ENCODE measurements around the gene ZSCAN22. TPM values are rescaled to one million over a fixed set of nuclear protein-coding genes. Genes with fewer than 3 reads are reported as not detected.

Gene ZSCAN22
- total and polyA plus RNA-seq, 8 donors, result 0.45 to 5.2 (median 1.3) TPM; not detected in 1

- Histone ChIP-seq H3K4me3 (peak overlapping the region; percentile 23 to 50 (median 30)), H3K4me1 (peaks cover 7 to 25% (median 21%) of the 10 kb centered on the region in 4 donors), H3K27ac (no peak overlapping the region), H3K27me3 (peaks cover 0 to 70% (median 15%) of the 10 kb centered on the region in 3 donors), H3K9me3 (peaks cover 2 to 17% (median 12%) of the 10 kb centered on the region in 4 donors), H3K36me3 (peaks cover 0 to 3% (median 0%) of the 10 kb centered on the region in 4 donors)
- TF ChIP-seq CTCF (IDR thresholded peaks at IDR 0.05), result no peak
- no peak for TF ChIP-seq POLR2AphosphoS5 (IDR thresholded peaks at IDR 0.05)
- TF ChIP-seq EP300 (IDR thresholded peaks at IDR 0.05), result no peak
- TF ChIP-seq POLR2A (IDR thresholded peaks at IDR 0.05), result no peak
- peak in 1 of 2 donors; percentile 75 for DNase-seq
- WGBS, 5 donors, result 13 to 33% (median 23%) methylated on average over 14 to 94 of the region's 94 CpGs
- intact Hi-C loops (cut with DNase I; ENCODE audit: low total_unique reads), result no loop called here
Observed at GRCh38 chr19:58355908-58356765, 29.3 kb downstream of the ZSCAN22 start.

- H3K4me3 ChIP-seq, result peak overlapping the region; percentile 23 to 50 (median 30)
- H3K4me1 ChIP-seq, result peaks cover 11 to 32% (median 27%) of the 10 kb centered on the region in 4 donors
- H3K27ac ChIP-seq, result no peak overlapping the region
- H3K36me3 ChIP-seq, result peaks cover 0 to 3% (median 0%) of the 10 kb centered on the region in 4 donors
- intact Hi-C loops (cut with DNase I; ENCODE audit: low total_unique reads), result no loop called here
- peaks cover 2 to 17% (median 12%) of the 10 kb centered on the region in 4 donors for H3K9me3 ChIP-seq
- peak in 1 of 2 donors; percentile 52 for DNase-seq
- TF ChIP-seq POLR2AphosphoS5 (IDR thresholded peaks at IDR 0.05), result no peak
- TF ChIP-seq CTCF (IDR thresholded peaks at IDR 0.05), result no peak
- TF ChIP-seq POLR2A (IDR thresholded peaks at IDR 0.05), result no peak
- TF ChIP-seq EP300 (IDR thresholded peaks at IDR 0.05), result no peak
- 28 to 60% (median 50%) methylated on average over 44 to 75 of the region's 75 CpGs for WGBS, 5 donors
- peaks cover 0 to 62% (median 14%) of the 10 kb centered on the region in 3 donors for H3K27me3 ChIP-seq
Observed at GRCh38 chr19:58356766-58357480, 30.1 kb downstream of the ZSCAN22 start.

- no peak for TF ChIP-seq POLR2AphosphoS5 (IDR thresholded peaks at IDR 0.05)
- Histone ChIP-seq H3K27ac (no peak overlapping the region), H3K4me3 (peak overlapping the region in 2 of 4 donors; percentile 28 to 50), H3K27me3 (peaks cover 0 to 55% (median 14%) of the 10 kb centered on the region in 3 donors), H3K36me3 (peaks cover 0 to 3% (median 0%) of the 10 kb centered on the region in 4 donors), H3K9me3 (peaks cover 2 to 17% (median 12%) of the 10 kb centered on the region in 4 donors), H3K4me1 (peaks cover 11 to 33% (median 28%) of the 10 kb centered on the region in 4 donors)
- intact Hi-C loops (cut with DNase I; ENCODE audit: low total_unique reads), result no loop called here
- 67 to 83% (median 73%) methylated on average over 8 to 19 of the region's 19 CpGs for WGBS, 5 donors
- DNase-seq, result no peak
Observed at GRCh38 chr19:58357481-58358145, 30.8 kb downstream of the ZSCAN22 start.

- 3 to 5% (median 4%) methylated on average over 28 of the region's 28 CpGs for WGBS, 5 donors
- Histone ChIP-seq H3K27ac (peak overlapping the region; percentile 93 to 95 (median 94)), H3K9me3 (peaks cover 0 to 5% (median 1%) of the 10 kb centered on the region in 4 donors), H3K27me3 (peaks cover 0 to 14% (median 5%) of the 10 kb centered on the region in 3 donors), H3K36me3 (peaks cover 0 to 8% (median 0%) of the 10 kb centered on the region in 4 donors), H3K4me1 (peaks cover 4 to 26% (median 21%) of the 10 kb centered on the region in 4 donors), H3K4me3 (peak overlapping the region; percentile 63 to 82 (median 74))
- DNase-seq, result peak; percentile 38 to 81
- TF ChIP-seq POLR2A (IDR thresholded peaks at IDR 0.05) (no peak), CTCF (IDR thresholded peaks at IDR 0.05) (no peak), POLR2AphosphoS5 (IDR thresholded peaks at IDR 0.05) (no peak), EP300 (IDR thresholded peaks at IDR 0.05) (no peak)
- intact Hi-C loops (cut with DNase I; ENCODE audit: low total_unique reads), result no loop called here
Observed at GRCh38 chr19:58361900-58362271, 35.1 kb downstream of the ZSCAN22 start.
